ENCODE measurements around the gene RAPGEF4.

RAPGEF4 gene

DNA sequence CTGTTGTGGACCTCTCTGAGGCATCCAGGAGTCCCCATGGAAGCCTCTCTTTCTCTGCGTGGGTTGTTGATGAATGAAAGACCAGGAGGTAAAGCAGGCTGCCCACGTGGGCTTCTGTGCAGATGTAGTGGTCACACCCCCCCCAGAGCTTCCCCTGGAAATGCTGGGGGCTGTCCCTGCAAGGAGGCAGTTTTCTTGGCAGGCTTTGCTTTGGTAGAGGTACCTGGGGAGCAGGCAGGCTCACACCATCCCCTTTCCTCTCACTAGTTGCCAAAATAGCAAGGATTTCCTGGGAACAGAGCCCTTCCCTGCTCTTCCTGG lies 242.4 kb downstream of the RAPGEF4 start:
- no CpG with 5 or more reads among the region's 2 CpGs for WGBS (ENCODE audit: extremely low coverage, insufficient coverage, insufficient read length)

DNA sequence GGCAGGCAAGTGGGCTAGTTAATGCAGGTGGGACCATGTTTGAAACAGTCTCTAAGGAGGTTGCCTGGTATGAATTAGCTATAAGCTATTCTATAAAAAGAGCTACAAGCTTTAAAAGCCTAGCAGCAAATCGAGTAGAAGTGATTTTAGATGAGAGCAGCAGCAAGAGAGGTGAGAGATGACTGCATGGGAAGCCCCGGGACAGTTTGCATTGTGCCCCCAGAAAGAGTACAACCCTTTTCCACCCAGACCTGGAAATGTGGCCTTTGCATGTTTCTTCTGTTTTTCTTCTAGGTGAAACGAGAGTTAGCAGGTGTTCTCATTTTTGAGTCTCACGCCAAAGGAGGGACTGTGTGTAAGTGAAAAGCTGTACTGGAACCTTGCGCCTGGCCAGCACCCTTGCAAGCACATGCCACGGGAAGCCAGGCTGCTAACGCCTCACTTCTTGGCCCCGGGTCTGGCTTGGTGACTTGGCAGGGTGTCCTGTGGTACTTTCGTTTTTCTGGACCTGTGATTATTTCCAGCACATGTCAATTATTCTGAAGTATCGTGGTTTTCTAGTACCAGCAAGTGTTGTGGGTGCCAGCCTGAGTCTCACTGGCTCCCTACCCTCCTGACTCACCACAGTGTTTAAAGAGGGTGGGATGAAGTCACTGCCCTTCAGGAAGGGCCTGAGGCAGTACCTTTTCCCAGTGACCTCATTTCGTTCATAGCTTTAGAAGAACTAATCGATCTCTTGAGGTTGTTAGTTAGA lies 249.7 kb downstream of the RAPGEF4 start:
- DNase-seq = peak; percentile 71 to 74
- no peak overlapping the region for H3K4me2 ChIP-seq (ENCODE audit: low read length)
- no CpG with 5 or more reads among the region's 12 CpGs for WGBS (ENCODE audit: extremely low coverage, insufficient coverage, insufficient read length)

More for the DNA sequence above, 242.4 kb downstream of the RAPGEF4 start:
- Histone ChIP-seq H3K79me2 (ENCODE audit: control insufficient read depth, insufficient read depth, low read length, poor library complexity) (no peaks in the 10 kb centered on the region), H3K4me1 (ENCODE audit: control insufficient read depth in 1 of 2, insufficient read depth in 2 of 2, low read length in 2 of 2) (peaks cover 10 to 11% of the 10 kb centered on the region in 2 experiments), H2AFZ (ENCODE audit: insufficient read depth, low read length, poor library complexity) (no peak overlapping the region), H3K79me1 (ENCODE audit: low read length) (peaks cover 3% of the 10 kb centered on the region), H3K27ac (ENCODE audit: low read depth, low read length) (no peak overlapping the region), H4K12ac (ENCODE audit: low read depth, low read length) (no peak overlapping the region), H2BK12ac (ENCODE audit: low read length) (peak overlapping the region; percentile 65), H3K4me3 (ENCODE audit: low read depth, low read length) (no peak overlapping the region), H3K18ac (ENCODE audit: low read length) (no peak overlapping the region), H4K91ac (ENCODE audit: low read depth, low read length) (peak overlapping the region; percentile 11), H3K27me3 (ENCODE audit: insufficient read depth, low read length) (no peaks in the 10 kb centered on the region), H3K9me3 (ENCODE audit: insufficient read depth, low read depth, low read length) (no peaks in the 10 kb centered on the region), H2BK120ac (ENCODE audit: insufficient read depth, low read length, poor library complexity) (peak overlapping the region; percentile 24), H2BK5ac (ENCODE audit: low read depth, low read length, poor library complexity) (no peak overlapping the region), H3K4me2 (ENCODE audit: low read length) (no peak overlapping the region), H3K23ac (ENCODE audit: low read length) (no peak overlapping the region), H3K4ac (ENCODE audit: low read depth, low read length) (no peak overlapping the region), H3K9ac (ENCODE audit: low read length) (no peak overlapping the region), H4K8ac (ENCODE audit: low read depth, low read length) (no peak overlapping the region), H2AK5ac (ENCODE audit: low read length) (peak overlapping the region; percentile 29), H3K36me3 (ENCODE audit: control insufficient read depth in 1 of 2, insufficient read depth in 2 of 2, low read length in 2 of 2) (no peaks in the 10 kb centered on the region), H3K14ac (ENCODE audit: low read length) (peak overlapping the region; percentile 25)
- no peak for DNase-seq

DNA sequence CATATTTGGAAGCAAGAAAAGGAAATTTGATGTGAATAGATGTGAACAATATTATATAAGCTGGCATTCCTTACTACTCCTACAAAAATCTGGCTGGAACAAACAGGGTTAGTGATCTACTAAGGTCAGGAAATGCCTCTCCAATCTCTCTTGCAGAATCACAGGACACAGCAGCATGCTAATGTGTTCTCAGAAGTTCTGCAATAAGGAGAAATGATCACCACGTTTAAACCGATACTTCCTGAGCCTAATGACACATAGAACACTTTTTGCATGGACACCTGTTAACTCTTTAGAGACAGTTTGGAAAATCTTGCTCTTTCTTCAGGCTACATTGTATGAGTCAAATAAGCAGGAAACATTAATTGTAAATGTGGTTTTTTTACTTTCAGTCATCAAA lies 250.4 kb downstream of the RAPGEF4 start:
- H2BK12ac ChIP-seq (ENCODE audit: low read length) = no peak overlapping the region
- H4K12ac ChIP-seq (ENCODE audit: low read depth, low read length) = no peak overlapping the region
- no peak overlapping the region for H3K4me3 ChIP-seq (ENCODE audit: low read depth, low read length)
- H3K14ac ChIP-seq (ENCODE audit: low read length) = no peak overlapping the region
- H3K27me3 ChIP-seq (ENCODE audit: insufficient read depth, low read length) = no peaks in the 10 kb centered on the region
- H3K23ac ChIP-seq (ENCODE audit: low read length) = no peak overlapping the region
- no peak overlapping the region for H3K18ac ChIP-seq (ENCODE audit: low read length)
- H2BK120ac ChIP-seq (ENCODE audit: insufficient read depth, low read length, poor library complexity) = no peak overlapping the region
- no peak overlapping the region for H4K8ac ChIP-seq (ENCODE audit: low read depth, low read length)
- no peak overlapping the region for H3K27ac ChIP-seq (ENCODE audit: low read depth, low read length)
- no peak overlapping the region for H4K91ac ChIP-seq (ENCODE audit: low read depth, low read length)
- H3K4ac ChIP-seq (ENCODE audit: low read depth, low read length) = no peak overlapping the region
- no peaks in the 10 kb centered on the region for H3K36me3 ChIP-seq (ENCODE audit: control insufficient read depth in 1 of 2, insufficient read depth in 2 of 2, low read length in 2 of 2)
- H2AK5ac ChIP-seq (ENCODE audit: low read length) = no peak overlapping the region
- H3K4me1 ChIP-seq (ENCODE audit: control insufficient read depth in 1 of 2, insufficient read depth in 2 of 2, low read length in 2 of 2) = no peaks in the 10 kb centered on the region
- WGBS (ENCODE audit: extremely low coverage, insufficient coverage, insufficient read length) = no CpG with 5 or more reads among the region's 2 CpGs
- H3K9me3 ChIP-seq (ENCODE audit: insufficient read depth, low read depth, low read length) = no peaks in the 10 kb centered on the region
- no peak overlapping the region for H3K9ac ChIP-seq (ENCODE audit: low read length)
- no peak overlapping the region for H3K4me2 ChIP-seq (ENCODE audit: low read length)
- H3K79me2 ChIP-seq (ENCODE audit: control insufficient read depth, insufficient read depth, low read length, poor library complexity) = no peaks in the 10 kb centered on the region
- no peak overlapping the region for H2BK5ac ChIP-seq (ENCODE audit: low read depth, low read length, poor library complexity)
- DNase-seq = no peak
- no peaks in the 10 kb centered on the region for H3K79me1 ChIP-seq (ENCODE audit: low read length)
- H2AFZ ChIP-seq (ENCODE audit: insufficient read depth, low read length, poor library complexity) = no peak overlapping the region

More for the DNA sequence above, 249.7 kb downstream of the RAPGEF4 start:
- H2BK120ac ChIP-seq (ENCODE audit: insufficient read depth, low read length, poor library complexity) = no peak overlapping the region
- no peak overlapping the region for H3K9ac ChIP-seq (ENCODE audit: low read length)
- H3K79me2 ChIP-seq (ENCODE audit: control insufficient read depth, insufficient read depth, low read length, poor library complexity) = no peaks in the 10 kb centered on the region
- H3K27me3 ChIP-seq (ENCODE audit: insufficient read depth, low read length) = no peaks in the 10 kb centered on the region
- no peak overlapping the region for H2AK5ac ChIP-seq (ENCODE audit: low read length)
- H3K27ac ChIP-seq (ENCODE audit: low read depth, low read length) = no peak overlapping the region
- H3K4me3 ChIP-seq (ENCODE audit: low read depth, low read length) = no peak overlapping the region
- no peak overlapping the region for H3K4ac ChIP-seq (ENCODE audit: low read depth, low read length)
- no peaks in the 10 kb centered on the region for H3K4me1 ChIP-seq (ENCODE audit: control insufficient read depth in 1 of 2, insufficient read depth in 2 of 2, low read length in 2 of 2)
- H2BK12ac ChIP-seq (ENCODE audit: low read length) = no peak overlapping the region
- no peak overlapping the region for H3K23ac ChIP-seq (ENCODE audit: low read length)
- no peak overlapping the region for H4K91ac ChIP-seq (ENCODE audit: low read depth, low read length)
- no peak overlapping the region for H4K12ac ChIP-seq (ENCODE audit: low read depth, low read length)
- no peak overlapping the region for H3K18ac ChIP-seq (ENCODE audit: low read length)
- H3K9me3 ChIP-seq (ENCODE audit: insufficient read depth, low read depth, low read length) = no peaks in the 10 kb centered on the region
- no peak overlapping the region for H3K14ac ChIP-seq (ENCODE audit: low read length)
- no peak overlapping the region for H2BK5ac ChIP-seq (ENCODE audit: low read depth, low read length, poor library complexity)
- H3K79me1 ChIP-seq (ENCODE audit: low read length) = no peaks in the 10 kb centered on the region
- H3K36me3 ChIP-seq (ENCODE audit: control insufficient read depth in 1 of 2, insufficient read depth in 2 of 2, low read length in 2 of 2) = no peaks in the 10 kb centered on the region
- H4K8ac ChIP-seq (ENCODE audit: low read depth, low read length) = no peak overlapping the region
- H2AFZ ChIP-seq (ENCODE audit: insufficient read depth, low read length, poor library complexity) = no peak overlapping the region

DNA sequence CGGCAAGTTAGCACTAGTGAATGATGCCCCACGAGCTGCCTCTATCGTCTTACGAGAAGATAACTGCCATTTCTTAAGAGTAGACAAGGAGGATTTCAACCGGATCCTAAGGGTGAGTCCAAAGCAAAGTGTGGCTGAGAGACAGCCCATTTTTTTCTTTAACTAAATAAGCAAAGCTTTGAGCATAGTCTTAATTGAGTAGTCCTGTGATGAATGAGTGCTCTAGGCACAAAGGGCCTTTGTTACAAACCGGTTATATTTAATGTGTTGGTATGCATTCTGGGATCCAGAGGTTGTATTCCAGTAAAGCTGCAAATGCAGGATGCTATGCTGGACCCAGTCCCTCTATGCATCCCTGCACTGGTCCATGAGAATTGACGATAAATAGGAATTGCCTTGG lies 253.1 kb downstream of the RAPGEF4 start:
- H3K79me1 ChIP-seq (ENCODE audit: low read length) = peaks cover 3% of the 10 kb centered on the region
- H4K8ac ChIP-seq (ENCODE audit: low read depth, low read length) = no peak overlapping the region
- no peak overlapping the region for H3K27ac ChIP-seq (ENCODE audit: low read depth, low read length)
- H2AFZ ChIP-seq (ENCODE audit: insufficient read depth, low read length, poor library complexity) = no peak overlapping the region
- no peak overlapping the region for H3K14ac ChIP-seq (ENCODE audit: low read length)
- no peak overlapping the region for H3K4ac ChIP-seq (ENCODE audit: low read depth, low read length)
- no peak for DNase-seq
- no peak overlapping the region for H2BK120ac ChIP-seq (ENCODE audit: insufficient read depth, low read length, poor library complexity)
- no peak overlapping the region for H4K91ac ChIP-seq (ENCODE audit: low read depth, low read length)
- no peaks in the 10 kb centered on the region for H3K9me3 ChIP-seq (ENCODE audit: insufficient read depth, low read depth, low read length)
- H4K12ac ChIP-seq (ENCODE audit: low read depth, low read length) = no peak overlapping the region
- WGBS (ENCODE audit: extremely low coverage, insufficient coverage, insufficient read length) = no CpG with 5 or more reads among the region's 7 CpGs
- peaks cover 3% of the 10 kb centered on the region in 2 experiments for H3K4me1 ChIP-seq (ENCODE audit: control insufficient read depth in 1 of 2, insufficient read depth in 2 of 2, low read length in 2 of 2)
- no peak overlapping the region for H2AK5ac ChIP-seq (ENCODE audit: low read length)
- no peaks in the 10 kb centered on the region for H3K36me3 ChIP-seq (ENCODE audit: control insufficient read depth in 1 of 2, insufficient read depth in 2 of 2, low read length in 2 of 2)
- no peak overlapping the region for H3K4me2 ChIP-seq (ENCODE audit: low read length)
- no peaks in the 10 kb centered on the region for H3K27me3 ChIP-seq (ENCODE audit: insufficient read depth, low read length)
- H2BK5ac ChIP-seq (ENCODE audit: low read depth, low read length, poor library complexity) = no peak overlapping the region
- no peak overlapping the region for H3K18ac ChIP-seq (ENCODE audit: low read length)
- H3K4me3 ChIP-seq (ENCODE audit: low read depth, low read length) = no peak overlapping the region
- H3K9ac ChIP-seq (ENCODE audit: low read length) = no peak overlapping the region
- H3K79me2 ChIP-seq (ENCODE audit: control insufficient read depth, insufficient read depth, low read length, poor library complexity) = no peaks in the 10 kb centered on the region
- H2BK12ac ChIP-seq (ENCODE audit: low read length) = no peak overlapping the region
- H3K23ac ChIP-seq (ENCODE audit: low read length) = no peak overlapping the region

All from trophoblast cell (in vitro differentiated cells and primary cell).